ENCODE results near the gene CTBP1. TPM values are rescaled to one million over a fixed set of nuclear protein-coding genes. Genes with fewer than 3 reads are reported as not detected.
"Not testable (repeated sequence)": the region's sequence is repeated elsewhere in the genome, so short reads cannot be mapped to it uniquely, and the experiment has no call there.

The CTBP1 gene
- total RNA-seq, 2 experiments from 2014 or later: 214 to 217 TPM

DNA sequence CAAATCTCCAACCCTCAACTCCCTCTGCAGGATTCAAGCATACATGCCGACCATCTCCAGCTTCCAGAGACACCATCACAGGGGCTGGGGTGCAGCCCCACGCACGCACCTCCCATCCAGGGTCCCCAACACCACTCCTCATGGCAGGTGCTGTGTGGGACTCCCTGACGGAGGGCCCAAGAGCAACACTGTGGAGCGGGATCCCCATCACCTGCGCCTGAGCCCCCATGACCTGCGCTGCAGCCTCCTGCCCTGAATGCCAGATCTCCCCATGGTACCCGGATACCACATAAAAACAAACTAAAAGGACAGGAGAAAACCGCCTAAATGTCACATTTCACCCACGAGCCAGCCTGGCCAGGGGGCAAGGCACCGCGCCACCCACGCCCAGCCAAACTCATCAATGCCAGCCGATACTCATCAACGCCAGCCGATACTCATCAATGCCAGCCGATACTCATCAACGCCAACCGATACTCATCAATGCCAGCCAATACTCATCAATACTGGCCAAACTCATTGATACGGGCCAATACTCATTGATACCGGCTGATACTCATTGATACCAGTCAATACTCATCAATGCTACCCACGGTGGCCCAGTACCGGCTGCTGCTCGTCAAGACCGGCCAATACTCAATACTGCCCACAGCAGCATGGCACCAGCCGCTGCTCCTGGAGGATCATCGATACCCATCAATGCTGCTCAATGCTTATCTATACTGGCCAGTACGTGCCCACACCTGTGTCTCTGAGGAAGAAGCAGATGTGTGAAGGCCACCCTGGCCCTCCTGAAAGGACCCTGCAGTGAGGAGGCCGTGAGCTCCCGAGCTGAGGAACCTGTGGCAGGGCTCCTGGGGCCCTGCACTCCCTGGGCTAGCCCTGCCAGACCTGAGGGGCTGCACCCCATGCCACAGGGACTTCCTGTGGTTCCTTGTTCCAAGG is 6.2 kb downstream of the CTBP1 start:
- DNase-seq (no peak), ATAC-seq (no peak)
- no peaks in the 10 kb centered on the region for H3K9me3 Mint-ChIP-seq (ENCODE audit: insufficient read depth)
- no peak overlapping the region for H3K4me3 Mint-ChIP-seq
- peaks cover 41% of the 10 kb centered on the region for H3K4me1 Mint-ChIP-seq (ENCODE audit: low read depth)
- POLR2A ChIA-PET: interaction anchor here (1.6 kb wide), 1 partner anchor 47 kb away, joined by 4 read pairs; the partner anchor contains the start of gene MAEA
- H3K27ac Mint-ChIP-seq: peak overlapping the region; percentile 63
- H3K36me3 Mint-ChIP-seq (ENCODE audit: low read depth): peaks cover 39% of the 10 kb centered on the region
- CTCF ChIA-PET: interaction anchor here (1.0 to 1.2 kb wide), 2 partner anchors 25 to 103 kb away, joined by 3 to 4 read pairs; no protein-coding TSS in a partner anchor
- H3K27me3 Mint-ChIP-seq (ENCODE audit: low read depth): no peaks in the 10 kb centered on the region

DNA sequence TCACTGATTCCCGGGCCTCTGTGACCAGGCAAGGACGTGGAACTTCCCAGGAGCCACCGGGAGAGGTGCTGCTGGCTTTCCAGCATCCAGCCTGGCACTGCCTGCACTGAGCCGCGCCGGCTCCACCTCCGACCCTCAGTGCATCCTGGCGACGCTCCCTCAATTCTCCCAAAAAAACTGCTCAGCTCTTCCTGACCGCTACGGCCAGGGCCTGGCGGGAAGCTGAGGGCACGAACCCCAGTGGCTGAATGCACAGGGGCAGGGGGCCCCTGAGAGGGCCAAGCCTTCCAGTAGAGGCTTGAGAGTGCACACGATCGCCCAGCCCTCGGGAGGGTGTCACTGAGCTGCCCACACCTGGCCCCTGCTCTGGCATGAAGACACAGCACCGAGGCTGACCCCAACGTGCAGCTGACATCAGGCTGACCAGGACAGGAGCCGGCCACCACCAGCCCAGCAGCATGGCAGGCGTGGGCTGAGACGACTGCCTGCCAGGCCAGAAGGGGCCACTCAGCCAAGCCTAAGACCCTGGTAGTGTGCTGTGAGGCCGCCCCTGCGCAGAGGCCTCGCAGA is 6.9 kb downstream of the CTBP1 start:
- POLR2A ChIA-PET: no interaction called here
- Mint-ChIP-seq H3K4me3 (no peak overlapping the region), H3K27me3 (ENCODE audit: low read depth) (no peaks in the 10 kb centered on the region), H3K9me3 (ENCODE audit: insufficient read depth) (no peaks in the 10 kb centered on the region), H3K27ac (no peak overlapping the region), H3K36me3 (ENCODE audit: low read depth) (peaks cover 35% of the 10 kb centered on the region), H3K4me1 (ENCODE audit: low read depth) (peaks cover 39% of the 10 kb centered on the region)
- CTCF ChIA-PET: no interaction called here
- no peak for ATAC-seq
- no peak for DNase-seq

DNA sequence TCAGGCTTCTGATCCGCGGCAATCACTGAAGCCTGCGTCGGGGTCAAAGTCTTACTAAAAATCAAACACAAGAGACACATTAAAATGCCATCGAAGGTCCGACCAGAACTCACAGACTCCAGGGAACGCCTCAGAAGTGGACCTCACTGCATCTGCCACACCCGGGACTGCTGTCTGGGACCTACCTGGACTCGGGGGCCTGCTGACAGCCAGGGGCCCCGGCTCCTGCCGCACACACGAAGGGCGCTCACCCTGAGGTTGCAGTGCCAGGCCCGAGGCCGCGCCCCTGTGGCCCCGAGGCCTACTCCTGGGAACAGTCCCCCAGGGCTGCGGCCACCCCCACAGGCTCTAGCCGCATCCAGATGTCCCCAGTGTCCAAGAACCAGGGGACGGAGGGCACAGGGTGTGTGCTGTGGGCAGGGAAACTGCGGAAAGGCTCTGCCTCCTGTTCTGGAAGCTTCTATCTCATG is 7.4 kb downstream of the CTBP1 start:
- ChIA-PET CTCF (no interaction called here), POLR2A (no interaction called here)
- ATAC-seq (no peak), DNase-seq (no peak)
- Mint-ChIP-seq H3K27ac (no peak overlapping the region), H3K9me3 (ENCODE audit: insufficient read depth) (no peaks in the 10 kb centered on the region), H3K36me3 (ENCODE audit: low read depth) (peaks cover 30% of the 10 kb centered on the region), H3K27me3 (ENCODE audit: low read depth) (no peaks in the 10 kb centered on the region), H3K4me3 (no peak overlapping the region), H3K4me1 (ENCODE audit: low read depth) (peaks cover 34% of the 10 kb centered on the region)

DNA sequence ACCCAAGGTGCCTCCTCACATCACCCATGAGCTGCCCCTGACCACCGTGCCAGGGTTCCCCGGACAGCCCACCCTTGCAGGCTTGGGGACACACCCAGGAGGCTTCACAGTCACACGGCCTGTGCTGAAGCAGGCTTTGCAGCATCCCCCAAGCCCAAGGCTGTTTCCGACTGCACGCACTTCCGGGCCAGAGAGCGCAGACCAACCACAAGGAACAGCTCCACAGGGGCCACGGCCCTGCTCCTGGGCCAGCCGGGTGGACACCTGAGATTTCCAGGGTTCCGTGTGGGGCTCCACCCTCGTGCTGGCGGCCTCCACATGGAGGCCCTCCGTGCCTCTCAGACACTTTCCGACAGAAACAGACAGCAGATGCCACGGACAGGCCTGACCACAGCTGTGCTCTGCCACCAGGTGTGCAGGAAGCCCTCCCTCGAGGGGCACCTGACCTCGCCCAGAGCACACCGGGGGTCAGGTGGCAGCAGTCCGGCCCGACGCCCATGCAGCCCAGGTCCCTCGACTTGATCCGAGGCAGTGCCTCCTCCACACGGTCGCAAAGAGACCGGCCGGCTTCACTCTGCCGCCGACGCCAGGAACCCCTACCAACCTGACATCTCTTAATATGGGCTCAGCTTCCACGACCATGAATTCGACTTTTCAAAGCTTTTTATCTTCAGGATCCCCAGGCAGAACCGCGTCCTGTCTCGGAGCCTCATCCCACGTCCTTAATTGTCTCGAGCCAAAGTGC is 8.0 kb downstream of the CTBP1 start:
- H3K36me3 Mint-ChIP-seq (ENCODE audit: low read depth): peaks cover 28% of the 10 kb centered on the region
- no peak overlapping the region for H3K4me3 Mint-ChIP-seq
- no peaks in the 10 kb centered on the region for H3K27me3 Mint-ChIP-seq (ENCODE audit: low read depth)
- ChIA-PET POLR2A (no interaction called here), CTCF (no interaction called here)
- no peaks in the 10 kb centered on the region for H3K9me3 Mint-ChIP-seq (ENCODE audit: insufficient read depth)
- H3K4me1 Mint-ChIP-seq (ENCODE audit: low read depth): peaks cover 28% of the 10 kb centered on the region
- no peak for DNase-seq
- no peak overlapping the region for H3K27ac Mint-ChIP-seq
- no peak for ATAC-seq

DNA sequence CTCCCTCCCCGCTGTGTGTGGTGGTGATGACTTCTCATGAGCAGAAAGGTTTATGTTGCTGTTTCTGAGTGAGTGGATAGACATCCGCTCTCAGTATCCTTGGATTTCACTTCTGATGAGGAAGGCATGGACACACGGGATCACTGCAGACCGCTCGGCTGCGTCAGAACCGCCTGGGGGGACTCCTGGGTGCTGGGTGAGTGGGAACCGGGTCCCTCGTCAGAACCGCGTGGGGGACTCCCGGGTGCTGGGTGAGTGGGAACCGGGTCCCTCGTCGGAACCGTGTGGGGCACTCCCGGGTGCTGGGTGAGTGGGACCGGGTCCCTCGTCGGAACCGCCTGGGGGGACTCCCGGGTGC is 9.0 kb downstream of the CTBP1 start:
- peaks cover 22% of the 10 kb centered on the region for H3K4me1 Mint-ChIP-seq (ENCODE audit: low read depth)
- DNase-seq (no peak), ATAC-seq (no peak)
- no peak overlapping the region for H3K27ac Mint-ChIP-seq
- H3K27me3 Mint-ChIP-seq (ENCODE audit: low read depth): no peaks in the 10 kb centered on the region
- CTCF ChIA-PET: no interaction called here
- H3K9me3 Mint-ChIP-seq (ENCODE audit: insufficient read depth): no peaks in the 10 kb centered on the region
- POLR2A ChIA-PET: no interaction called here
- H3K36me3 Mint-ChIP-seq (ENCODE audit: low read depth): peaks cover 34% of the 10 kb centered on the region
- no peak overlapping the region for H3K4me3 Mint-ChIP-seq

DNA sequence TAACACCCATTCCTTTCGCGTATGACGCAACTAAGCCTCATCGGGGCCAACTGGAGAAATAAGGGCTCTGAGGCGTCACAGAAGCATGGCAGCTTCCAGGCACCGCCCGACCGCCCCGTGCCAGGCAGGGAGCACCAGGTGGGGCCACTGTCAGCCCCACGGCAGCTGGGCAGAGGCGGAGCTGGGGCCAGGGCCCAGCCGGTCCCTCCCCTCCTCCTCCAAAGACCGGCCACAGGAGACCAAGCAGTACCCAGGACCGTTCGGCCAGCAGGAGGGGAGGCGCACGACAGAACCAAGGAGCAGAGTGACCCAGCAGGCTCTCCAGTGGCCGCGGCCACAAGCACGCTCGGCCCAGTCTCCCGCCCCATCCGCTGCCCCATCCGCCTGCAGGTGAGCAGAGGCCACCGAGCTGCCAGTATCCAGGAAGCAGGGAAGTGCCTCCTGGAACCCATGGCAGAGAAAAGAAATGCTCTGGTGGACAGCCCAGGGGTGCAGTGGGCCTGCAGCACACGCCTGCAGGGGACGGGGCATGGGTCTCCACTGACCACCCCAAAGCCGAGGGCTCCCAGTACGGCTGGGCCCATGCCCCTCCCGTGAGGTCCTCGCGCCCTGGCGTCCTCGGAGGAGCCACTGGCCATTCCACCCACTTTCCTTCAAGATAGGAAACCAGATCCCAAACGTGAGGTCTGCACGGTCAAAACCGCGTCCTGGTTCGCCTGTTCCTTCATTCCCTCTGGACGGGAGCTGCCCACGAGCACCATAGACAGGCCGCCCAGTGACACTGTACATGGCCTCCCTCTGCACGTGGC is 9.6 kb downstream of the CTBP1 start:
- H3K9me3 Mint-ChIP-seq (ENCODE audit: insufficient read depth): no peaks in the 10 kb centered on the region
- H3K4me1 Mint-ChIP-seq (ENCODE audit: low read depth): peaks cover 17% of the 10 kb centered on the region
- peaks cover 38% of the 10 kb centered on the region for H3K36me3 Mint-ChIP-seq (ENCODE audit: low read depth)
- H3K27me3 Mint-ChIP-seq (ENCODE audit: low read depth): no peaks in the 10 kb centered on the region
- ChIA-PET POLR2A (interaction anchor here (0.6 to 1.2 kb wide), 2 partner anchors 8 to 10 kb away, joined by 3 to 4 read pairs; partner anchors contain the start of gene CTBP1), CTCF (no interaction called here)
- DNase-seq: no peak
- H3K27ac Mint-ChIP-seq: no peak overlapping the region
- no peak overlapping the region for H3K4me3 Mint-ChIP-seq
- ATAC-seq: no peak

DNA sequence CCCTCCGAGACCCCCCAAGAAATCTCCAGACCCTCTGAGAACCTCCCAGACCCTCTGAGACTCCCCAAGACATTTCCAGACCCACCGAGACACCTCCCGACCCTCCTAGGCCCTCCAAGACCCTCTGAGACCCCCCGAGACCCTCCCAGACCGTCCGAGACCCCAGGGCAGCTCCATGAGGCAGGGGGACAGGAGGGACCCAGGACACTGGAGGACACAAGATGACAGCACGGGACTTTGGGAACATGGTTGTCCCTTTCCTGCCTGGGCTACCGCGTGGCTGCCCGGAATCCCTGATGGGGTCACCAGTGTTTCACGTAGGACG is 10.3 kb downstream of the CTBP1 start:
- ChIA-PET CTCF (interaction anchor here (1.0 kb wide), 1 partner anchor 107 kb away, joined by 3 read pairs; no protein-coding TSS in a partner anchor), POLR2A (interaction anchor here (0.6 to 1.2 kb wide), 2 partner anchors 9 to 11 kb away, joined by 3 to 4 read pairs; partner anchors contain the start of gene CTBP1)
- DNase-seq: no peak
- H3K9me3 Mint-ChIP-seq (ENCODE audit: insufficient read depth): no peaks in the 10 kb centered on the region
- no peak overlapping the region for H3K27ac Mint-ChIP-seq
- H3K27me3 Mint-ChIP-seq (ENCODE audit: low read depth): no peaks in the 10 kb centered on the region
- no peak overlapping the region for H3K4me3 Mint-ChIP-seq
- ATAC-seq: no peak
- peaks cover 11% of the 10 kb centered on the region for H3K4me1 Mint-ChIP-seq (ENCODE audit: low read depth)
- H3K36me3 Mint-ChIP-seq (ENCODE audit: low read depth): peaks cover 46% of the 10 kb centered on the region

DNA sequence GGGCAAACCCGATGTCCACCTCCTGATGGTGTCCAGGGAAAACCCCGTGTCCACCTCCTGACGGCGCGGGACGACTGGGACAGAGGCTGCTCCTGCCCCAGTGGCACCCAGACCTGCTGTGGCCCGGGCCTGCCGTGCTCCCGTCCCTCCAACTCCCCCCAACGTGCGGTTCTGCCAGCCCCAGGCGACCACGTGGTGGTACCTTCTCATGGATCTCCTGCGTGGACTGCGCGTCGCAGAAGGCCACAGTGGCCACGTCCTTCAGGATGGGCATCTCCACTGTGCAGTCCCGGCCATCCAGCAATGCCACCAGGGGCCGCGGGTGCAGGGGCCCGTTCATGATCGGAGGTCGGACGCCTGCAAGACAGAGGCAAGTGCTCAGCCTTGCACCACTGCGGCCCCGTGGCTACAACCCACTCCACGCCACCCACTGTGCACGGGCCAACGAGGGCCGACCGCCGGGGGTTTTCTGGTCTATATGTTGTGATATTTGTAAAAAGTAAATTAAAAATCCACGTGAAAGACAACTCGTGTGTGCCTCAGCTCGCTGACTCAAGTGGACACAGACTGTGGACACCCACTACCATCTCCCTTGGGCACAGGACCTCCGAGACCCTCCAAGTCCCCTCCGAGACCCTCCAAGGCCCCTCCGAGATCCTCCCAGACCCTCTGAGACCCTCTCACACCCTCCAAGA is 10.8 kb downstream of the CTBP1 start:
- H3K4me3 Mint-ChIP-seq: no peak overlapping the region
- no peak for DNase-seq
- H3K27ac Mint-ChIP-seq: no peak overlapping the region
- POLR2A ChIA-PET: interaction anchor here (0.6 to 1.2 kb wide), 2 partner anchors 9 to 11 kb away, joined by 3 to 4 read pairs; partner anchors contain the start of gene CTBP1
- ATAC-seq: no peak
- CTCF ChIA-PET: interaction anchor here (1.0 kb wide), 1 partner anchor 107 kb away, joined by 3 read pairs; no protein-coding TSS in a partner anchor
- H3K4me1 Mint-ChIP-seq (ENCODE audit: low read depth): peaks cover 8% of the 10 kb centered on the region
- no peaks in the 10 kb centered on the region for H3K9me3 Mint-ChIP-seq (ENCODE audit: insufficient read depth)
- H3K27me3 Mint-ChIP-seq (ENCODE audit: low read depth): no peaks in the 10 kb centered on the region
- H3K36me3 Mint-ChIP-seq (ENCODE audit: low read depth): peaks cover 47% of the 10 kb centered on the region

DNA sequence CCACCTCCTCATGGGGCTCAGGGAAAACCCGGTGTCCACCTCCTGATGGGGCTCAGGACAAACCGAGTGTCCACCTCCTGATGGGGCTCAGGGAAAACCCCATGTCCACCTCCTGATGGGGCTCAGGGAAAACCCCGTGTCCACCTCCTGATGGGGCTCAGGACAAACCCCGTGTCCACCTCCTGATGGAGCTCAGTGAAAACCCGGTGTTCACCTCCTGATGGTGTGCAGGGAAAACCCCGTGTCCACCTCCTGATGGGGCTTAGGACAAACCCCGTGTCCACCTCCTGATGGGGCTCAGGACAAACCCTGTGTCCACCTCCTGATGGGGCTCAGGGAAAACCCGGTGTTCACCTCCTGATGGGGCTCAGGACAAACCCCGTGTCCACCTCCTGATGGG is 11.7 kb downstream of the CTBP1 start:
- H3K4me3 Mint-ChIP-seq; CTCF ChIA-PET; H3K27me3 Mint-ChIP-seq (ENCODE audit: low read depth); H3K4me1 Mint-ChIP-seq (ENCODE audit: low read depth); H3K9me3 Mint-ChIP-seq (ENCODE audit: insufficient read depth); DNase-seq; ATAC-seq; POLR2A ChIA-PET; H3K27ac Mint-ChIP-seq: not testable (repeated sequence)
- peaks cover 49% of the 10 kb centered on the region for H3K36me3 Mint-ChIP-seq (ENCODE audit: low read depth)

DNA sequence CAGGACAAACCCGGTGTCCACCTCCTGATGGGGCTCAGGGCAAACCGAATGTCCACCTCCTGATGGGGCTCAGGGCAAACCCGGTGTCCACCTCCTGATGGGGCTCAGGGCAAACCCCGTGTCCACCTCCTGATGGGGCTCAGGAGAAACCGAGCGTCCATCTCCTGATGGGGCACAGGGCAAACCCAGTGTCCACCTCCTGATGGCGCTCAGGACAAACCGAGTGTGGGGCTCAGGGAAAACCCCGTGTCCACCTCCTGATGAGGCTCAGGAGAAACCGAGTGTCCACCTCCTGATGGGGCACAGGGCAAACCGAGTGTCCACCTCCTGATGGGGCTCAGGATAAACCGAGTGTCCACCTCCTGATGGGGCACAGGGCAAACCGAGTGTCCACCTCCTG is 12.1 kb downstream of the CTBP1 start:
- POLR2A ChIA-PET; CTCF ChIA-PET; DNase-seq; H3K4me3 Mint-ChIP-seq; H3K9me3 Mint-ChIP-seq (ENCODE audit: insufficient read depth); H3K27me3 Mint-ChIP-seq (ENCODE audit: low read depth); H3K27ac Mint-ChIP-seq; H3K4me1 Mint-ChIP-seq (ENCODE audit: low read depth); ATAC-seq: not testable (repeated sequence)
- H3K36me3 Mint-ChIP-seq (ENCODE audit: low read depth): peaks cover 51% of the 10 kb centered on the region

DNA sequence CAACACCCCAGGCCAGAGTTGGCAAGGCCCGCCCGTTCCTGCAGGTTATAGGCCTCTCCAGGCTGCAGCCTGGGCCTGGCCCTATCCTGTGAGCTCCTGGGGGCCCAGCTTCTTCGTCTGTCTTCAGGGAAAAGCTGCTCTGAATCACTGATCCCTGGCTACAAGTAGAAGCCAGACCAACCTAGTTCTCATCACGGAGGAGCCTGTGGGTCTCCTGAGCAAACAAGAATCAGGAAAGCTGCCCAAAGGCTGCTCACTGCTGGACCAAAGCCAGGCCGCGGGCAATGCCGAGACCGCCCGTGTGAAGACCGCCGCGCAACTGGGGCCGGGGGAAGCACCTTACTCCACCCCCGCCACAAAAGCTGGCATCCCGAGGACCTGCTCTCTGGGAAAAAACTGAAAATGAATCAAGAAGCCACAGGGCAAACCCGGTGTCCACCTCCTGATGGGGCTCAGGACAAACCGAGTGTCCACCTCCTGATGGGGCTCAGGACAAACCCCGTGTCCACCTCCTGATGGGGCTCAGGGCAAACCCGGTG is 12.8 kb downstream of the CTBP1 start:
- no peak for DNase-seq
- no peaks in the 10 kb centered on the region for H3K27me3 Mint-ChIP-seq (ENCODE audit: low read depth)
- no peak overlapping the region for H3K4me3 Mint-ChIP-seq
- no peaks in the 10 kb centered on the region for H3K9me3 Mint-ChIP-seq (ENCODE audit: insufficient read depth)
- peaks cover 55% of the 10 kb centered on the region for H3K36me3 Mint-ChIP-seq (ENCODE audit: low read depth)
- ChIA-PET CTCF (no interaction called here), POLR2A (no interaction called here)
- H3K4me1 Mint-ChIP-seq (ENCODE audit: low read depth): no peaks in the 10 kb centered on the region
- no peak overlapping the region for H3K27ac Mint-ChIP-seq
- ATAC-seq: no peak

All from activated CD8-positive, alpha-beta T cell treated with anti-CD3 and anti-CD28 coated beads, Interleukin-2, amount 10 ng/mL, durations not matched to agents 7 days and 5 days (primary cell).